SHP77 treated with DMSO at 0.1 percent for 48 hours (cell line): ENCODE data around the gene EP300.
"Not testable (repeated sequence)": the region's sequence is repeated elsewhere in the genome, so short reads cannot be mapped to it uniquely, and the experiment has no call there.

Experiments
- DNase-seq: peaks from one replicate; lab custom pipeline; 2025; lab: John Stamatoyannopoulos, UW

Gene EP300

GRCh38 chr22:41092023-41092817, at the start of gene EP300:
Gene EP300 (plus strand): TSS chr22:41092592. CDS start chr22:41093005, 413 bp downstream.
- DNase-seq = peak; percentile 55

GRCh38 chr22:41043722-41044121, 48.7 kb upstream of the EP300 start:
- DNase-seq = no peak

- DNase-seq = not testable (repeated sequence)
Measured at GRCh38 chr22:41045575-41045974, 46.8 kb upstream of the EP300 start.

GRCh38 chr22:41047801-41048211, 44.6 kb upstream of the EP300 start:
- DNase-seq = no peak

GRCh38 chr22:41048345-41048744, 44.0 kb upstream of the EP300 start:
- DNase-seq = not testable (repeated sequence)

GRCh38 chr22:41048791-41049717, 43.3 kb upstream of the EP300 start:
- DNase-seq = peak; percentile 48

GRCh38 chr22:41049795-41050194, 42.6 kb upstream of the EP300 start:
- not testable (repeated sequence) for DNase-seq

GRCh38 chr22:41050883-41051282, 41.5 kb upstream of the EP300 start:
- no peak for DNase-seq

- no peak for DNase-seq
Measured at GRCh38 chr22:41052661-41053490, 39.5 kb upstream of the EP300 start.

- no peak for DNase-seq
Measured at GRCh38 chr22:41057076-41057475, 35.3 kb upstream of the EP300 start.

GRCh38 chr22:41062146-41062545, 30.2 kb upstream of the EP300 start:
- no peak for DNase-seq

GRCh38 chr22:41064326-41064725, 28.1 kb upstream of the EP300 start:
- DNase-seq = not testable (repeated sequence)

- not testable (repeated sequence) for DNase-seq
Measured at GRCh38 chr22:41066341-41066740, 26.1 kb upstream of the EP300 start.

GRCh38 chr22:41067968-41068367, 24.4 kb upstream of the EP300 start:
- DNase-seq = not testable (repeated sequence)

- no peak for DNase-seq
Measured at GRCh38 chr22:41070665-41071331, 21.6 kb upstream of the EP300 start.

- DNase-seq = no peak
Measured at GRCh38 chr22:41074061-41074460, 18.3 kb upstream of the EP300 start.

- DNase-seq = no peak
Measured at GRCh38 chr22:41074466-41074865, 17.9 kb upstream of the EP300 start.

GRCh38 chr22:41074941-41075710, 17.3 kb upstream of the EP300 start:
- no peak for DNase-seq

GRCh38 chr22:41075946-41076345, 16.4 kb upstream of the EP300 start:
- no peak for DNase-seq

- DNase-seq = no peak
Measured at GRCh38 chr22:41076857-41077256, 15.5 kb upstream of the EP300 start.

- no peak for DNase-seq
Measured at GRCh38 chr22:41078931-41079330, 13.5 kb upstream of the EP300 start.
